GM21423 (cell line): Measurements from ENCODE around the gene L3MBTL3.
"Not testable (repeated sequence)": the region's sequence is repeated elsewhere in the genome, so short reads cannot be mapped to it uniquely, and the experiment has no call there.

Source experiments
- ATAC-seq: cut with Tn5 transposase; IDR thresholded peaks from one replicate; pipeline ENCODE4 v1.9.1; 2021; ENCODE audit warnings: mild to moderate bottlenecking, moderate library complexity; ENCODE audit not compliant: unreplicated experiment

Gene L3MBTL3

GRCh38 chr6:130134582-130134981 is 116.2 kb downstream of the L3MBTL3 start:
- ATAC-seq: no peak

GRCh38 chr6:130136798-130137197 is 118.4 kb downstream of the L3MBTL3 start:
- no peak for ATAC-seq

- no peak for ATAC-seq
Observed at GRCh38 chr6:130138116-130138908, 119.9 kb downstream of the L3MBTL3 start.

- no peak for ATAC-seq
Observed at GRCh38 chr6:130138909-130139242, 120.5 kb downstream of the L3MBTL3 start.

- ATAC-seq: no peak
Observed at GRCh38 chr6:130140084-130140483, 121.7 kb downstream of the L3MBTL3 start.

- no peak for ATAC-seq
Observed at GRCh38 chr6:130143709-130144108, 125.3 kb downstream of the L3MBTL3 start.

- ATAC-seq: no peak
Observed at GRCh38 chr6:130147111-130147510, 128.7 kb downstream of the L3MBTL3 start.

- no peak for ATAC-seq
Observed at GRCh38 chr6:130148181-130148580, 129.8 kb downstream of the L3MBTL3 start.

GRCh38 chr6:130149016-130149415 is 130.6 kb downstream of the L3MBTL3 start:
- not testable (repeated sequence) for ATAC-seq

- ATAC-seq: no peak
Observed at GRCh38 chr6:130150906-130151305, 132.5 kb downstream of the L3MBTL3 start.

- no peak for ATAC-seq
Observed at GRCh38 chr6:130152908-130153510, 134.6 kb downstream of the L3MBTL3 start.

GRCh38 chr6:130156908-130157307 is 138.5 kb downstream of the L3MBTL3 start:
- ATAC-seq: no peak

- no peak for ATAC-seq
Observed at GRCh38 chr6:130158056-130158455, 139.7 kb downstream of the L3MBTL3 start.

- ATAC-seq: no peak
Observed at GRCh38 chr6:130158548-130158947, 140.2 kb downstream of the L3MBTL3 start.

- ATAC-seq: no peak
Observed at GRCh38 chr6:130159956-130160355, 141.6 kb downstream of the L3MBTL3 start.

- ATAC-seq: no peak
Observed at GRCh38 chr6:130161683-130162404, 143.5 kb downstream of the L3MBTL3 start.

GRCh38 chr6:130162421-130162820 is 144.0 kb downstream of the L3MBTL3 start:
- no peak for ATAC-seq

GRCh38 chr6:130163266-130163665 is 144.9 kb downstream of the L3MBTL3 start:
- no peak for ATAC-seq

GRCh38 chr6:130164251-130164650 is 145.9 kb downstream of the L3MBTL3 start:
- no peak for ATAC-seq

- no peak for ATAC-seq
Observed at GRCh38 chr6:130167655-130168054, 149.3 kb downstream of the L3MBTL3 start.

- not testable (repeated sequence) for ATAC-seq
Observed at GRCh38 chr6:130170160-130170559, 151.8 kb downstream of the L3MBTL3 start.
